ENCODE results near the gene MYO10.
"Not testable (repeated sequence)": the region's sequence is repeated elsewhere in the genome, so short reads cannot be mapped to it uniquely, and the experiment has no call there.

Gene MYO10

DNA sequence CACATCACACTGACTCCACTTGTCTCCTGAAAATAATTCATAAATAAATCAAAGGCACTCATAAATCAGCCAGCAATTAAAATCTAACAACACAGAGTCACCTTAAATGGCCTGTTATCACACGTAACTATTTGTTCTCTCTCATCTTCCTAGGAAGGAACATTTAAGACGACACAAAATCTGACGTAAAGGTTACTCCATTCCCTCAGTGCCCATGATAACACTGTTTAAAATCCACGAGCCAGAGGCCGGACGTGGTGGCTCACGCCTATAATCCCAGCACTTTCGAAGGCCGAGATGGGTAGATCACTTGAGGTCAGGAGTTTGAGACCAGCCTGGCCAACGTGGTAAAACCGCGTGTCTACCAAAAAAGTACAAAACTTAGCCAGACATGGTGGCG is 56.4 kb downstream of the MYO10 start:
- no peak for DNase-seq (ENCODE audit: low spot score in 2 of 2)
- no peak for ATAC-seq (ENCODE audit: low read depth)
- Mint-ChIP-seq H3K9me3 (peaks cover 1% of the 10 kb centered on the region), H3K27me3 (peaks cover 2% of the 10 kb centered on the region), H3K27ac (no peak overlapping the region), H3K36me3 (no peaks in the 10 kb centered on the region), H3K4me3 (no peak overlapping the region), H3K4me1 (no peaks in the 10 kb centered on the region)

DNA sequence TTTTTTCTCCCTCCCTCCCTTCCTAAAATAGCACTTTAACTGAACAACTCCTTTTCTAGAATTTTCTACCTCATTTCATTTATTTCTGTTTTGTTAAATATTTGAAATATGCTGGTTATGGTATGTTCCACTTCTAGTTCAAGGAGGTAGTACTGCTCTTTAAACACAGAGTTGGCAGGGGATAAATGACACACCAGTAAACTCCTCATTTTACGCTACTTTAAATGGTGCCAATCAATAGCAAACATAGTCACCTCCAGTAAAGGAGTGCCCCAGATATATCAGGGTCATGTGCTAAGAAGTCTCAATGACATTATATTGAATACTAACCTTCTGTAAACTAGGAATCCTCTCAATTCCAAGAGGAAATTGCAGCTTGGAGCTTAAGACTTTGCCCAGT is 56.9 kb downstream of the MYO10 start:
- H3K9me3 Mint-ChIP-seq = peaks cover 5% of the 10 kb centered on the region
- no peak for DNase-seq (ENCODE audit: low spot score in 2 of 2)
- ATAC-seq (ENCODE audit: low read depth) = no peak
- H3K4me1 Mint-ChIP-seq = no peaks in the 10 kb centered on the region
- peaks cover 2% of the 10 kb centered on the region for H3K27me3 Mint-ChIP-seq
- no peak overlapping the region for H3K27ac Mint-ChIP-seq
- no peak overlapping the region for H3K4me3 Mint-ChIP-seq
- no peaks in the 10 kb centered on the region for H3K36me3 Mint-ChIP-seq

DNA sequence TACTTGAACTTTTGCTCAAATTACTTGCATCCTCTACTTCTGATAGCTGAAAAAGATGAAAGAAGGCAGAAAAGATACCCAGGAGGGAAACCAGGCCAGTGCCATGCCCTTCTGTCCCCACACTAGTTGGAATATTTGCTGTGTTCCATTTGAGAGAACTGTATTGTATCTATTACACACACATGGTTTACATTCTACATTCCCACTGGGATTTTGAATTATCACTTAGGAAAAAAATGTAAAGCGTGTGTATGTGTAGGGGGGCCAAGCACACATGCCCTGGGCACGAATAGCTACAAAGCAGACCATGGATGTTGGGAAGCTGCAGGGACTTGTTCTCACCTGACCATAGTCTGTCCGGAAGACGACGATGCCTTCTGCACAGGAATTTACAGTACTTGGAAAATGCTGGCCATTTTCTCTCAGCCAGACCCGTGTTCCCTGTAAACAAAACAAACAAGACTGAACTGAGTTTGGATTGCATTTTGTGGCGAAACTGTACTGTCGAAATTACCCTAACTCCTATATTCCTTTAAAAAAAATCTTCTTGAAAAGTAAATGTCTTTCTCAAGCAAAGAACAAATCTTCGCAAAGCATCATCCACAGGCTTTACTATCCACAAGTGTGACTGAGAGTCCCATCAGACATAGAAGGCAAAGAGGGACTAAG is 58.7 kb downstream of the MYO10 start:
- Mint-ChIP-seq H3K36me3 (no peaks in the 10 kb centered on the region), H3K27me3 (no peaks in the 10 kb centered on the region), H3K4me1 (no peaks in the 10 kb centered on the region), H3K9me3 (peaks cover 8% of the 10 kb centered on the region), H3K27ac (no peak overlapping the region), H3K4me3 (no peak overlapping the region)
- ATAC-seq (ENCODE audit: low read depth) (no peak), DNase-seq (ENCODE audit: low spot score in 2 of 2) (no peak)

DNA sequence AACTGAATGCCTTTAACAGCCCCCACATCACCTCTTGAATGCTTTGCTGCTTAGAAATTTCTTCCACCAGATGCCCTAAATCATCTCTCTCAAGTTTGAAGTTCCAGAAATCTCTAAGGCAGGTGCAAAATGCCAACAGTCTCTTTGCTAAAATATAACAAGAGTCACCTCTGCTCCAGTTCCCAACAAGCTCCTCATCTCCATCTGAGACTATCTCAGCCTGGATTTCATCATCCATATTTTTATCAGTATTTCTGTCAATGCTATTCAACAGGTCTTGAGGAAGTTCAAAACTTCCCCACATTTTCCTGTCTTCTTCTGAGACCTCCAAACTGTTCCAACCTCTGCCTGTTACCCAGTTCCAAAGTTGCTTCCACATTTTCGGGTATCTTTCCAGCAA is 61.7 kb downstream of the MYO10 start:
- not testable (repeated sequence) for ATAC-seq (ENCODE audit: low read depth); H3K4me1 Mint-ChIP-seq; H3K36me3 Mint-ChIP-seq; H3K27me3 Mint-ChIP-seq; DNase-seq (ENCODE audit: low spot score in 2 of 2); H3K4me3 Mint-ChIP-seq; H3K27ac Mint-ChIP-seq
- peaks cover 12% of the 10 kb centered on the region for H3K9me3 Mint-ChIP-seq

DNA sequence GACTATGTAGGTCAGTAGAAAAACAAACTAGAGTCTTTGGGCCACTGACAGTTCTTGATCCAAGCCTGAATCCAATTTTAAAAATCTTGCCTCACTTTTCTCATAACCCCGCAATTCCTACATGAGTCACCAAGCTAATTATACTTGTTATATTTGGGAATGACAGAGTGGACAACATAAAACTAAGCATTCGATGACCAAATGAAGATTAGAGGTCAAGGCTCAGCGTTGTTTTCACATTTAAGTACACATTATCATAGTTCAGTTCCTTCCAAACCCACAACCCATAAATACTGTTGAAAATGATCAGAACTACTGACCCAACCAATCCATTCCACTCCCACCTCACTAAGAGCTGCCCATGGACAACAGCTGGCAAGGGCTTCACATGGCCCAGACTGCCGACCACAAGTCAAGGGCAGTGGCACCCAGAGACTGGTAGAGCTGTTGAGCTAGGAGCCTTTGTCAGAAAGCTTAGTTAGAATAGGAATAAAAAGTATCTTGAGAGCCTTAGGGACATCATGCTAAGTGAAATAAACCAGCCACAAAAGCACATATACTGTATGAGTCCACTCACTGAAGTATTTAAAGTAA is 64.2 kb downstream of the MYO10 start:
- ATAC-seq (ENCODE audit: low read depth) = no peak
- Mint-ChIP-seq H3K36me3 (no peaks in the 10 kb centered on the region), H3K4me1 (no peaks in the 10 kb centered on the region), H3K27ac (no peak overlapping the region), H3K9me3 (peaks cover 12% of the 10 kb centered on the region), H3K4me3 (no peak overlapping the region), H3K27me3 (no peaks in the 10 kb centered on the region)
- DNase-seq (ENCODE audit: low spot score in 2 of 2) = no peak

DNA sequence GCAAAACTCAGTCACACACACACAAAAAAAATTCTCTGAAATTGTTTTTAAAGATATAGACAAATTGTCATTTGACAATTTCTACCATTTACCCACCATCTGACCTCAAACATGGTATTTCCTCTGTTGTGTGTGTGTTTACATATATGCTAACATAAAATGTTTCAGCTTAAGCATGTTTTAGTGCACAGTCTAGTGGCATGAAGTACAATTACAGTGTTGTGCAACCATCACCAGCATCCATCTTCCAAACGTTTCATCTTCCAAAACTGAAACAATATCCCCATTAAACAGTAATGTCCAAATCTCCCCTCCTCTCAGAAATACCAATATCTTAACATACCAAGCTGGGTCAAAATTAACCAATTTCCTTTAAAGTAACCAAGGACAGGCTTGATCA is 65.2 kb downstream of the MYO10 start:
- H3K27me3 Mint-ChIP-seq = no peaks in the 10 kb centered on the region
- peaks cover 10% of the 10 kb centered on the region for H3K9me3 Mint-ChIP-seq
- no peaks in the 10 kb centered on the region for H3K4me1 Mint-ChIP-seq
- H3K36me3 Mint-ChIP-seq = no peaks in the 10 kb centered on the region
- ATAC-seq (ENCODE audit: low read depth) (no peak), DNase-seq (ENCODE audit: low spot score in 2 of 2) (no peak)
- H3K27ac Mint-ChIP-seq = no peak overlapping the region
- no peak overlapping the region for H3K4me3 Mint-ChIP-seq

DNA sequence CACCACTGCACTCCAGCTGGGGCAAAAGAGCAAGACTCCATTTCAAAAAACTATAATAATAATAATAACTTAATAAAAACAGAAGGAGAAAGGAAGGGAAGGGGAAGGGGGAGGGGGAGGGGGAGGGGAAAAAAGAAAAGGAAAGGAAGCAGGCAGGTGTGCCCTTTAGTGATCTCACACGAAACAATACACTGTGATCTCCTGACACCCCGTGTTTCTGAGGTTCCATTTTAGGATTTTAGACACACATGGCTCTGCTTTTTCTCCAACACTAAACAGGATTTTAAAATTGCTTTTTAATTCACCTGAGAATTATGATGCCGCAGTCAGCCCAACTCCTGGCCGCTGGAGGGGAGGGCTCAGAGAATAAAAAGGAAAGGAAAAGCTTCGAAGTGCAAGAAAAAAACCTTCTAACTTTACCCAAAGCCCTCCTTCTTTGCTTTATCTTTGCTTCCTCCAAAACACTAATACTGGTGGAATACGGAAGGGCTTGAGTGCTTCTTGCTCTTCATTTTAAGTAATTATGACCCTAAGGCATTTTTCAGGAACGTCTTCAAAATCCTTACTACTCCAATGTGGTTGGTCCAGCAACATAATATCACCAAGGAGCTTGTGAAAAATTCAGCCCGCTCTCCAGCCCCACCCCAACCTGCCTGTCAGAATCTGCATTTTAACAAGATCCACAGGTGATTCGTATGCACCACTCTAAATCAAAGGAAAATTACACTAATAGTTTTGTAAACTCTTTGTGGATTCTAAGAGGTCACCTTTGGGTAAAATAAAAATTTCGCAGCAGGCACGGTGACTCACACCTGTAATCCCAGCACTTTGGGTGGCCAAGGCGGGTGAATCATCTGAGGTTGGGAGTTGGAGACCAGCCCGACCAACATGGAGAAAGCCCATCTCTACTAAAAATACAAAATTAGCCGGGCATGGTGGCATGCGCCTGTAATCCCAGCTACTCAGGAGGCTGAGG is 66.0 kb downstream of the MYO10 start:
- DNase-seq (ENCODE audit: low spot score in 2 of 2) (no peak), ATAC-seq (ENCODE audit: low read depth) (no peak)
- no peak overlapping the region for H3K4me3 Mint-ChIP-seq
- no peaks in the 10 kb centered on the region for H3K36me3 Mint-ChIP-seq
- H3K9me3 Mint-ChIP-seq = peaks cover 10% of the 10 kb centered on the region
- H3K4me1 Mint-ChIP-seq = no peaks in the 10 kb centered on the region
- no peaks in the 10 kb centered on the region for H3K27me3 Mint-ChIP-seq
- no peak overlapping the region for H3K27ac Mint-ChIP-seq

DNA sequence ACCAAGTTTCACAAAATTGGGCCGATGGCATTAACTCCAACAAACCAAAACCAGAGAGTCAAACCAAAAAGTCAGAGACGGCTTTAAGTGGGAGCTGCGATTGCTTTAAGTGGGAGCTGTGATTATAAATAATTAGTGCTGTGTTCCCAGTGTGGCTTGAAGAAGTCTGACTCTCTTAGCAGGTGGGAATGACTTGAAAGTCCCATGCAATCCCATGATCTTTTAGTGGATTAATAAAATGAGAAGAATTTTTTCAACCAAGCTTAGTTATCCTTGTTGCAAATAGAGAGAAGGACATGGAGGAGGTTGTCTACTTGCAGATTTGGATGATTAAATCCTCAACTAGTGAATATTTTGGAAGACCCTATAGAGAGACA is 68.5 kb downstream of the MYO10 start:
- Mint-ChIP-seq H3K4me1 (no peaks in the 10 kb centered on the region), H3K36me3 (no peaks in the 10 kb centered on the region), H3K27ac (no peak overlapping the region), H3K4me3 (no peak overlapping the region), H3K27me3 (no peaks in the 10 kb centered on the region), H3K9me3 (peaks cover 5% of the 10 kb centered on the region)
- ATAC-seq (ENCODE audit: low read depth) (no peak), DNase-seq (ENCODE audit: low spot score in 2 of 2) (no peak)

DNA sequence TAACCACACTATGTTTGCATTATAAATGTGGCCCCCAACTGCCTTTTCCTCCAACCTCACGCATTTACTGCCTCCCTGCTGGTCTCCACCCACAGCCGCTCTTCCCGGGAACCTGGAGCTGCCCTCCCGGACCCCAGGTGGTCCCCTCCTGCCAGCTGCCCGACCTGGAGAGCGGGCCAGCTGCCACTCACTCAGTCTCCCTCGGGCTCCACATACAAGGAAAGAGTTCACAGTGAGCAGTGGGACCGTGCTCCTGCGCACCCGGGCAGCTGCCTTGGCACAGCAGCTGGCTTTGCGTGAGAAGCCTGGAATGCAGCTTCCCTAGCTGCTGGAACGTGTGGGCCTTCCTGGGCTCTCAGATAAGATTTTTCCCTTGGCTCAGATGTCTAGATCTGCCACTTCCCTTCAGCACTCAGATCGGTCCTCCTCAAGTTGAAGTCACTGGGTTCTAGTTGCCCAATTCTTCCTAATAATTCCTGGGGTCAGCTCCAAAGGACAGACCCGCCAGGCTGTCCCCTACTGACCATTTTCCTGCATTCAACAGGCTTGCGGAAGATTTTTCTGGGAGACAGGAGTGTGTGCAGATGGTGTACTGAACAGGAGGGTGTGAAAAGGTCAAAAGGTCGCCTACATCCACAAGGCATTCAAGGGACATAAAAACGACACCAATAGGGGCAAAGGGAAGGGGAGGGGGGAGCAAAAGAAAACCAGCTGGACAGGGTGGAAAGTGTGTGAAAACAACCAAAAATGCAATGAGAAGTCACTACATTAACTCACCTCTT is 69.1 kb downstream of the MYO10 start:
- no peaks in the 10 kb centered on the region for H3K36me3 Mint-ChIP-seq
- no peak for DNase-seq (ENCODE audit: low spot score in 2 of 2)
- H3K27me3 Mint-ChIP-seq = no peaks in the 10 kb centered on the region
- peaks cover 2% of the 10 kb centered on the region for H3K9me3 Mint-ChIP-seq
- no peak for ATAC-seq (ENCODE audit: low read depth)
- no peak overlapping the region for H3K27ac Mint-ChIP-seq
- no peaks in the 10 kb centered on the region for H3K4me1 Mint-ChIP-seq
- H3K4me3 Mint-ChIP-seq = no peak overlapping the region

DNA sequence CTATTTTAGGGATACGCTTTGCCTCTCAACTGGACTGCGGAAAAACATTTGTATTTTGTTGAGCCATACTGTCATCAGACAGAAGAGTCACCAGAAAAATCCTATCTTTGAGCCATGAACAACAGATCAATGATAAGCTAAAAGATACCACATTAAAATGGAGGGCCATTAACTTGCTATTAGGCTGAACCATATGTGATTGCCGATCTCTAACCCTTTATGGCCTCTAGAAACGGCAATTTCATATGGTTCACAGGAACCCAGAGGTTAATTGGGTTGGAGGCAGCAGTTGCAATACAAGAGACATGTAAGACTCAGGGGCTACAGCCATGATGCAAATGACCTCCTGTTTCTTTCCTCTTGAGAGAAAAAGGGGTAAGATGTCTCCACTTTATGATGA is 69.8 kb downstream of the MYO10 start:
- no peak overlapping the region for H3K4me3 Mint-ChIP-seq
- H3K27me3 Mint-ChIP-seq = no peaks in the 10 kb centered on the region
- H3K27ac Mint-ChIP-seq = no peak overlapping the region

DNA sequence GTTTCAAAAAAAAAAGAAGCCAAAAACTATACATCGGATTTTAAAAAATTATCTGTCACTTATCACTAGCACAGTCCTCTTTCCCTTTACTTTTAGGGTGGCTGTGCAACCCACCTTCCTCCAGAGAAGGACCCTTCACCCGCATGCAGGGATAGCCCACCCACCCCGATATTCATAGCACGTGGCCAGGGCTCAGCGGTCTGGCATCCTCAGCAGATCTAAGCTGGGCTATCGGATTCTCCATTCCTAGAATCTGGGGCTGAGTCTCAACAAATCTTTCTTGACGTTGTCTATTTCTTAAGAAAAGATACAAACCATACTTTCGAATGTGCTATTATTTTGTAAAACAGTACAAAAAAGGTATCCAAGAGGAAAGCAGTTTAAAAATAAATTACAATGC is 70.9 kb downstream of the MYO10 start:
- Mint-ChIP-seq H3K27me3 (peaks cover 1% of the 10 kb centered on the region), H3K9me3 (no peaks in the 10 kb centered on the region), H3K27ac (no peak overlapping the region), H3K4me3 (no peak overlapping the region), H3K36me3 (no peaks in the 10 kb centered on the region), H3K4me1 (no peaks in the 10 kb centered on the region)
- DNase-seq (ENCODE audit: low spot score in 2 of 2) (no peak), ATAC-seq (ENCODE audit: low read depth) (no peak)

More for the DNA sequence above, 69.8 kb downstream of the MYO10 start:
- no peak for ATAC-seq (ENCODE audit: low read depth)
- Mint-ChIP-seq H3K36me3 (no peaks in the 10 kb centered on the region), H3K9me3 (no peaks in the 10 kb centered on the region), H3K4me1 (no peaks in the 10 kb centered on the region)
- DNase-seq (ENCODE audit: low spot score in 2 of 2) = no peak

DNA sequence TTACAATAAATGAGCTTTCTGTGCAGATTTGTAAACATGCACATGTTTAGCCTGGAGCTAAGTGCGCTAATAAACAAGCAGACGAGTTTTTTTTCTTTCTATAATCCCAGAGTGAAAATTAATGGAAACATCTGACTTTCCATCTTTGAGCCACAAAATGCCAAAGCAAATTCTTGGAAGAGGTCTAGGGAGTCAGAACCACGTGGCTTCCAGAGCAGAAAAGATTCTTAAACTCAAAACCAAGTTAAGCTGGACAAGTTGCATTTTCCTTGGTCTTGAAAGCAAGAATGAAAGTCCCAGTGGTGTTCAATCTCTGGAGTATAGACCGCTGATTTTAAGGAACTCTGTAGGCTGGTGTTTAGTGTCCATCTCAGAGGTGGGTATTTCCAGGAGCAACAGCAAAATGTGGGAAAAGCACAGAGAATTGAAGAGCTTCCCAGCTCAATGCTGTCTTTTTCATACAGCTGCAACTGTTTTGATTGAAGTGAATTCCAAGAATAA is 71.4 kb downstream of the MYO10 start:
- Mint-ChIP-seq H3K27ac (no peak overlapping the region), H3K36me3 (no peaks in the 10 kb centered on the region), H3K27me3 (peaks cover 1% of the 10 kb centered on the region), H3K4me3 (no peak overlapping the region), H3K4me1 (no peaks in the 10 kb centered on the region), H3K9me3 (no peaks in the 10 kb centered on the region)
- ATAC-seq (ENCODE audit: low read depth) = no peak
- DNase-seq (ENCODE audit: low spot score in 2 of 2) = no peak

DNA sequence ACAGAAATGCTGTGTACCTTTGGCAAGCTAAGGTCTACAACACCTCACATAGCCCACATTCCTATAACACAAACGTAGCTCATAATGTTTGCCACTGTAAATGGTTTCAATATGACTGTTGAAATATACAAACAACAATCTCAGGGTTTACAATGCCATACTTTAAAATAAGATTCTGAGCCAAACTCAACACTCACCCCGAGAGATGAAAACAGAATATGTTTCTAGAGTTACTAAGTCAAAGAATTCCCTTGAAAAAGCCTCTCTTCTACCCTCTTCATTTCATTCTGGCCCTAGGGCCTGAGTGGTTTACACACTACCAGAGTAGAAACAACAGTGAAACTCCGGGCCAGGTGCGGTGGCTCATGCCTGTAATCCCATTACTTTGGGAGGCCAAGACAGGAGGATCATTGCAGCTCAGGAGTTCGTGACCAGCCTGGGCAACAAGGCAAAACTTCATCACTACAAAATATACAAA is 72.6 kb downstream of the MYO10 start:
- Mint-ChIP-seq H3K4me1 (no peaks in the 10 kb centered on the region), H3K36me3 (no peaks in the 10 kb centered on the region), H3K9me3 (no peaks in the 10 kb centered on the region), H3K4me3 (no peak overlapping the region), H3K27ac (no peak overlapping the region), H3K27me3 (peaks cover 1% of the 10 kb centered on the region)
- no peak for ATAC-seq (ENCODE audit: low read depth)
- DNase-seq (ENCODE audit: low spot score in 2 of 2) = no peak
